PC-3 (cell line): ENCODE data around the gene SLC22A17. TPM values are rescaled to one million over a fixed set of nuclear protein-coding genes. Genes with fewer than 3 reads are reported as not detected.

Source experiments
- ATAC-seq: fragments of 200-7000 bp; cut with Tn5 transposase; 2 replicates; pipeline ENCODE4 v1.9.1; 2020; ENCODE audit warnings: mild to moderate bottlenecking, moderate library complexity
- BruUV-seq: library from RNA; stranded (reverse); fragments of 400-500 nt; replicated peaks from 2 replicates; lab custom pipeline; 2021; lab: Mats Ljungman, UMichigan
- CTCF ChIA-PET: fragments of 300-600 bp; sonication (Branson Sonifier 250); formaldehyde crosslinking; loops from one replicate; lab custom pipeline; 2022; ENCODE audit warnings: antibody characterized with exemption; lab: Charles Lee
- POLR2A ChIA-PET: fragments of 300-600 bp; sonication (Branson Sonifier 250); formaldehyde crosslinking; loops from one replicate; lab custom pipeline; 2022; ENCODE audit warnings: antibody characterized with exemption; ENCODE audit not compliant: unreplicated experiment; lab: Charles Lee
- DNase-seq: peaks from one replicate; pipeline ENCODE4 v3.0.0-alpha.2; 2015
- H2AFZ ChIP-seq: fragments of 300-600 bp; sonication (generic); 2 replicates; pipeline ENCODE4 v1.6.0; 2016; ENCODE audit warnings: antibody characterized with exemption, low read length
- H3F3A ChIP-seq: fragments of 300-600 bp; sonication (generic); one replicate; pipeline ENCODE4 v1.6.0; 2017; ENCODE audit warnings: antibody characterized with exemption, low read length, control low read depth, mild to moderate bottlenecking; ENCODE audit not compliant: unreplicated experiment
- H3K27ac ChIP-seq: fragments of 300-600 bp; sonication (generic); 2 replicates; pipeline ENCODE4 v1.5.1; 2016; ENCODE audit warnings: mild to moderate bottlenecking, low read length
- H3K27me3 ChIP-seq: fragments of 300-600 bp; sonication (generic); 2 replicates; pipeline ENCODE4 v1.6.1; 2016; ENCODE audit warnings: low read length, mixed read lengths
- H3K36me3 ChIP-seq: fragments of 300-600 bp; sonication (generic); 2 replicates; pipeline ENCODE4 v1.6.1; 2016; ENCODE audit warnings: low read depth, mixed run types, low read length, mixed read lengths
- H3K4me1 ChIP-seq: fragments of 300-600 bp; sonication (generic); 2 replicates; pipeline ENCODE4 v1.5.1; 2016; ENCODE audit warnings: low read length; ENCODE audit not compliant: insufficient read depth
- H3K4me2 ChIP-seq: fragments of 300-600 bp; sonication (generic); 2 replicates; pipeline ENCODE4 v1.6.0; 2016; ENCODE audit warnings: low read length
- H3K4me3 ChIP-seq: fragments of 300-600 bp; sonication (generic); 2 replicates; pipeline ENCODE4 v1.5.1; 2016; ENCODE audit warnings: mild to moderate bottlenecking, low read length, mixed read lengths
- H3K79me2 ChIP-seq: fragments of 300-600 bp; sonication (generic); 2 replicates; pipeline ENCODE4 v1.6.1; 2017; ENCODE audit warnings: low read length, mixed read lengths
- H3K9ac ChIP-seq: fragments of 300-600 bp; sonication (generic); 2 replicates; pipeline ENCODE4 v1.6.0; 2016; ENCODE audit warnings: mild to moderate bottlenecking, low read length
- H3K9me2 ChIP-seq: fragments of 300-600 bp; sonication (generic); replicated peaks from 2 replicates; pipeline ENCODE4 v1.6.1; 2016; ENCODE audit warnings: mixed run types, low read length, mixed read lengths
- H3K9me3 ChIP-seq: fragments of 300-600 bp; sonication (generic); 2 replicates; pipeline ENCODE4 v1.6.1; 2016; ENCODE audit warnings: low read length, mixed read lengths
- H4K20me1 ChIP-seq: fragments of 300-600 bp; sonication (generic); 2 replicates; pipeline ENCODE4 v1.6.1; 2016; ENCODE audit warnings: low read length, mixed read lengths
- CTCF ChIP-seq: fragments of 300-600 bp; sonication (generic); conservative IDR thresholded peaks from 2 replicates; pipeline ENCODE4 v1.5.1; 2017; ENCODE audit warnings: antibody characterized with exemption, low read depth, mild to moderate bottlenecking, low read length
- EZH2 ChIP-seq: fragments of 300-600 bp; sonication (generic); IDR thresholded peaks from one replicate; pipeline ENCODE4 v1.6.1; 2017; ENCODE audit warnings: antibody characterized with exemption, mild to moderate bottlenecking, low read length; ENCODE audit not compliant: unreplicated experiment
- EZH2phosphoT487 ChIP-seq: fragments of 300-600 bp; sonication (generic); IDR thresholded peaks from 2 replicates; pipeline ENCODE4 v1.6.1; 2018; ENCODE audit warnings: mild to moderate bottlenecking, antibody characterized with exemption, low read length, borderline replicate concordance
- intact Hi-C: fragments of 100-400 bp; cut with micrococcal nuclease; formaldehyde crosslinking; loops from 2 replicates; pipeline ENCODE4 v1.9.0; 2023
- total RNA-seq: library from RNA; depleted of rRNA; stranded (reverse); fragments of >200 nt; gene quantifications from 2 replicates; pipeline ENCODE4 v1.2.3, GENCODE V29; 2014

SLC22A17 gene
- total RNA-seq, 1 experiment from 2014 or later, result 12.0 TPM

GRCh38 chr14:23359167-23359626, 6.5 kb upstream of the SLC22A17 start:
- H3K9ac ChIP-seq, result no peak overlapping the region
- no peaks in the 10 kb centered on the region for H3K79me2 ChIP-seq
- H3K36me3 ChIP-seq, result no peaks in the 10 kb centered on the region
- no peaks in the 10 kb centered on the region for H3K9me3 ChIP-seq
- H4K20me1 ChIP-seq, result no peaks in the 10 kb centered on the region
- no peak overlapping the region for H3K27ac ChIP-seq
- no peak for DNase-seq
- no TSS peak for BruUV-seq
- no peak overlapping the region for H3K4me3 ChIP-seq
- H3K4me1 ChIP-seq, result no peaks in the 10 kb centered on the region
- no peak for TF ChIP-seq CTCF
- TF ChIP-seq EZH2phosphoT487, result no peak
- TF ChIP-seq EZH2, result no peak
- ChIA-PET CTCF (no interaction called here), POLR2A (no interaction called here)
- no peak overlapping the region for H2AFZ ChIP-seq
- no peaks in the 10 kb centered on the region for H3F3A ChIP-seq
- no peaks in the 10 kb centered on the region for H3K9me2 ChIP-seq
- H3K4me2 ChIP-seq, result no peak overlapping the region
- ATAC-seq, result no peak
- intact Hi-C loops, result no loop called here
- peaks cover 44% of the 10 kb centered on the region for H3K27me3 ChIP-seq

GRCh38 chr14:23358553-23359166, 6.0 kb upstream of the SLC22A17 start:
- H3F3A ChIP-seq, result no peaks in the 10 kb centered on the region
- H3K9ac ChIP-seq, result no peak overlapping the region
- intact Hi-C loops, result no loop called here
- no peak overlapping the region for H3K27ac ChIP-seq
- BruUV-seq, result no TSS peak
- no peaks in the 10 kb centered on the region for H4K20me1 ChIP-seq
- no peaks in the 10 kb centered on the region for H3K36me3 ChIP-seq
- ChIA-PET CTCF (no interaction called here), POLR2A (interaction anchor here (0.7 kb wide), 1 partner anchor 113 kb away, joined by 4 read pairs; no protein-coding TSS in a partner anchor)
- ATAC-seq (no peak), DNase-seq (no peak)
- H3K4me3 ChIP-seq, result no peak overlapping the region
- H3K4me2 ChIP-seq, result no peak overlapping the region
- no peaks in the 10 kb centered on the region for H3K9me2 ChIP-seq
- H3K27me3 ChIP-seq, result peaks cover 44% of the 10 kb centered on the region
- TF ChIP-seq EZH2, result no peak
- TF ChIP-seq CTCF, result no peak
- TF ChIP-seq EZH2phosphoT487, result no peak
- H3K9me3 ChIP-seq, result no peaks in the 10 kb centered on the region
- H2AFZ ChIP-seq, result no peak overlapping the region
- no peaks in the 10 kb centered on the region for H3K4me1 ChIP-seq
- no peaks in the 10 kb centered on the region for H3K79me2 ChIP-seq

GRCh38 chr14:23358042-23358441, 5.4 kb upstream of the SLC22A17 start:
- Histone ChIP-seq H3K4me3 (no peak overlapping the region), H3K4me2 (no peak overlapping the region), H4K20me1 (no peaks in the 10 kb centered on the region), H3F3A (no peaks in the 10 kb centered on the region), H3K9me3 (no peaks in the 10 kb centered on the region), H3K27ac (no peak overlapping the region), H3K79me2 (no peaks in the 10 kb centered on the region), H3K4me1 (no peaks in the 10 kb centered on the region), H3K36me3 (no peaks in the 10 kb centered on the region), H3K27me3 (peaks cover 46% of the 10 kb centered on the region), H3K9ac (no peak overlapping the region), H3K9me2 (no peaks in the 10 kb centered on the region), H2AFZ (no peak overlapping the region)
- ChIA-PET POLR2A (interaction anchor here (0.7 kb wide), 1 partner anchor 112 kb away, joined by 4 read pairs; no protein-coding TSS in a partner anchor), CTCF (no interaction called here)
- no peak for DNase-seq
- peak; percentile 42; the same call in 1 of the 2 replicates for ATAC-seq
- BruUV-seq, result no TSS peak
- TF ChIP-seq EZH2, result no peak
- TF ChIP-seq CTCF, result no peak
- no peak for TF ChIP-seq EZH2phosphoT487
- intact Hi-C loops, result no loop called here
